Cardiac muscle cell (in vitro differentiated cells and primary cell): ENCODE data around the gene GZMH. TPM values are rescaled to one million over a fixed set of nuclear protein-coding genes. Genes with fewer than 3 reads are reported as not detected.
"Not testable (repeated sequence)": the region's sequence is repeated elsewhere in the genome, so short reads cannot be mapped to it uniquely, and the experiment has no call there.

Experiments used
- DNase-seq, 2 donors: peaks; one replicate each; pipeline versions ENCODE4 v3.0.0 to v3.0.0-alpha.2; 2010 to 2017; ENCODE audit warnings: low read depth in 1 of 2, low spot score in 1 of 2
- H3K27ac ChIP-seq: fragments of 200-600 bp; sonication (generic); 2 replicates; pipeline ENCODE4 v1.5.1; 2016
- H3K27me3 ChIP-seq: fragments of 200-600 bp; sonication (generic); 2 replicates; pipeline ENCODE4 v1.6.0; 2016; ENCODE audit warnings: control low read depth
- H3K36me3 ChIP-seq: fragments of 200-600 bp; sonication (generic); 2 replicates; pipeline ENCODE4 v1.5.1; 2016; ENCODE audit warnings: control low read depth
- H3K4me1 ChIP-seq: fragments of 200-600 bp; sonication (generic); 2 replicates; pipeline ENCODE4 v1.8.1; 2017; ENCODE audit warnings: low read depth, mild to moderate bottlenecking, mixed run types
- H3K4me3 ChIP-seq: fragments of 200-600 bp; sonication (generic); 2 replicates; pipeline ENCODE4 v1.5.1; 2016; ENCODE audit warnings: mild to moderate bottlenecking
- H3K9me3 ChIP-seq: fragments of 200-600 bp; sonication (generic); 2 replicates; pipeline ENCODE4 v1.5.1; 2017; ENCODE audit warnings: low read depth, mild to moderate bottlenecking, control low read depth
- CTCF ChIP-seq: IDR thresholded peaks from 2 replicates; pipeline ENCODE4 v1.5.1; 2012; ENCODE audit warnings: low read depth, mild to moderate bottlenecking, low read length
- polyA plus RNA-seq: library from polyadenylated mRNA; unstranded; fragments of >200 nt; fragmentation: Nextera tagmentation; extraction: Ambion mirVana; gene quantifications from 2 replicates; pipeline ENCODE4 v1.2.1, GENCODE V29; 2016
- total RNA-seq: library from RNA; depleted of rRNA; stranded (reverse); fragments of >200 nt; gene quantifications from 2 replicates; pipeline ENCODE4 v1.2.3, GENCODE V29; 2016

GZMH gene, protein sequence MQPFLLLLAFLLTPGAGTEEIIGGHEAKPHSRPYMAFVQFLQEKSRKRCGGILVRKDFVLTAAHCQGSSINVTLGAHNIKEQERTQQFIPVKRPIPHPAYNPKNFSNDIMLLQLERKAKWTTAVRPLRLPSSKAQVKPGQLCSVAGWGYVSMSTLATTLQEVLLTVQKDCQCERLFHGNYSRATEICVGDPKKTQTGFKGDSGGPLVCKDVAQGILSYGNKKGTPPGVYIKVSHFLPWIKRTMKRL
- total RNA-seq = not detected in 2 replicates
- polyA plus RNA-seq = not detected in 2 replicates

GRCh38 chr14:24609655-24610344 lies at the start of gene GZMH:
TSS of gene GZMH (minus strand) at chr14:24609685. CDS start at chr14:24609613, 72 bp downstream.
- no peaks in the 10 kb centered on the region for H3K4me1 ChIP-seq
- no peaks in the 10 kb centered on the region for H3K36me3 ChIP-seq
- no peak for DNase-seq
- H3K4me3 ChIP-seq = no peak within 1 kb of the TSS
- H3K27me3 ChIP-seq = no peaks in the 10 kb centered on the region
- H3K9me3 ChIP-seq = no peaks in the 10 kb centered on the region
- no peak within 1 kb of the TSS for H3K27ac ChIP-seq
- TF ChIP-seq CTCF = no peak

DNA sequence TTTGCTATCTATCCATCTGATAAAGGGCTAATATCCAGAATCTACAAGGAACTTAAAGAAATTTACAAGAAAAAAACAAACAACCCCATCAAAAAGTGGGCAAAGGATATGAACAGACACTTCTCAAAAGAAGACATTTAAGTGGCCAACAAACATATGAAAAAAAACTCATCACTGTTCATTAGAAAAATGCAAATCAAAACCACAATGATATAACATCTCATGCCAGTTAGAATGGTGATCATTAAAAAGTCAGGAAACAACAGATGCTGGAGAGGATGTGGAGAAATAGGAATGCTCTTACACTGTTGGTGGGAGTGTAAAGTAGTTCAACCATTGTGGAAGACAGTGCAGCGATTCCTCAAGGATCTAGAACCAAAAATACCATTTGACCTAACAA lies 38.9 kb upstream of the GZMH start:
- DNase-seq, H3K27me3 ChIP-seq, H3K36me3 ChIP-seq, H3K4me3 ChIP-seq, H3K27ac ChIP-seq, H3K9me3 ChIP-seq, H3K4me1 ChIP-seq: not testable (repeated sequence)

DNA sequence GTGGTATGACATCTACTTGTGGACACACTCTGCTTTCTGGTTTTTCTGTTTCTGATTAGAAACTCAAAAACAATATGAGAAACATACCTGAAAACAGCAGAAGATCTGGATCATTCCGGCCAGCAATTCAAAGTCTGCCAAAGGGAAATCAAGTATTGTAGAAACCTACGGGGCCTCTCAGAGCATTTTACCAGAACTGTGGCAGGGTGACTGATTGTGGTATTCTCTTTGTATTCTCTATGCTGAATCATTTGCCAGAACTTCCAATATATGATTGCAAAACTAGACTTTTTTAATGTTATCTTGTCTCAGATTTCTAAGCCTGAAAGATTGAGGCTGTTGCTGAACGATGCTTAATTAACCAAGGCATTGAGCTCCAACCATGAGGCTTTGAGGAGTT lies 30.4 kb upstream of the GZMH start:
- Histone ChIP-seq H3K4me3 (no peak overlapping the region), H3K36me3 (no peaks in the 10 kb centered on the region), H3K4me1 (no peaks in the 10 kb centered on the region), H3K27me3 (no peaks in the 10 kb centered on the region), H3K27ac (no peak overlapping the region), H3K9me3 (no peaks in the 10 kb centered on the region)
- no peak for DNase-seq
- TF ChIP-seq CTCF = no peak

GRCh38 chr14:24639270-24639669 lies 29.8 kb upstream of the GZMH start:
- no peak for TF ChIP-seq CTCF
- Histone ChIP-seq H3K27me3 (no peaks in the 10 kb centered on the region), H3K36me3 (no peaks in the 10 kb centered on the region), H3K9me3 (no peaks in the 10 kb centered on the region), H3K27ac (no peak overlapping the region), H3K4me3 (no peak overlapping the region), H3K4me1 (no peaks in the 10 kb centered on the region)
- DNase-seq = no peak

GRCh38 chr14:24634158-24634557 lies 24.7 kb upstream of the GZMH start, which contains the start of gene GZMB:
TSS of gene GZMB (minus strand) at chr14:24634190. CDS start at chr14:24634160, 30 bp downstream.
- Histone ChIP-seq H3K27ac (no peak within 1 kb of the TSS), H3K9me3 (no peaks in the 10 kb centered on the region), H3K27me3 (no peaks in the 10 kb centered on the region), H3K4me3 (no peak within 1 kb of the TSS), H3K36me3 (no peaks in the 10 kb centered on the region), H3K4me1 (no peaks in the 10 kb centered on the region)
- DNase-seq = no peak
- TF ChIP-seq CTCF = no peak

DNA sequence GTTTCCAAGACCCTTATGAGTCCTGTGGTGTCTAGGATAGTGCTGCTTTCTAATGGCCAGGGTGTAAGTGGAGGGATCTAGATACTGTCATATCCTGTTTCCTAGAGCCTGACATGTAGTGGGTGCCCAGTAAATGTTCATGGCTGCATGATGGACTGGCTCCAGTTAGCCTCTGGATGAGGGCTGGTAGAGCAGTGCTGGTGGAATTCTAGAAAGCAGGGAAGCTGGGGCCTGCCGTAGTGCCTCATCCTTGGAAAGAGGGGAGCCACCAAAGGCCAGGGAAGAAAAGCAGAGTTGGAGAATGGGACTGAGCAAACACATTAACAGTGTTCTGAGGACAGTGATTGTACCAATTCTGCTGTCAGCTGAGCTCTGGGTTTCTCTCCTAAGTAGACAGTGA lies 23.9 kb upstream of the GZMH start:
- no peaks in the 10 kb centered on the region for H3K4me1 ChIP-seq
- no peak overlapping the region for H3K4me3 ChIP-seq
- no peak for DNase-seq
- no peaks in the 10 kb centered on the region for H3K9me3 ChIP-seq
- no peaks in the 10 kb centered on the region for H3K36me3 ChIP-seq
- H3K27me3 ChIP-seq = no peaks in the 10 kb centered on the region
- no peak for TF ChIP-seq CTCF
- H3K27ac ChIP-seq = no peak overlapping the region
